GM21447 (cell line): Measurements from ENCODE around the gene CORO2B.
"Not testable (repeated sequence)": the region's sequence is repeated elsewhere in the genome, so short reads cannot be mapped to it uniquely, and the experiment has no call there.

ENCODE experiments used
- ATAC-seq: cut with Tn5 transposase; IDR thresholded peaks from one replicate; pipeline ENCODE4 v1.9.1; 2021; ENCODE audit not compliant: unreplicated experiment

Gene CORO2B

DNA sequence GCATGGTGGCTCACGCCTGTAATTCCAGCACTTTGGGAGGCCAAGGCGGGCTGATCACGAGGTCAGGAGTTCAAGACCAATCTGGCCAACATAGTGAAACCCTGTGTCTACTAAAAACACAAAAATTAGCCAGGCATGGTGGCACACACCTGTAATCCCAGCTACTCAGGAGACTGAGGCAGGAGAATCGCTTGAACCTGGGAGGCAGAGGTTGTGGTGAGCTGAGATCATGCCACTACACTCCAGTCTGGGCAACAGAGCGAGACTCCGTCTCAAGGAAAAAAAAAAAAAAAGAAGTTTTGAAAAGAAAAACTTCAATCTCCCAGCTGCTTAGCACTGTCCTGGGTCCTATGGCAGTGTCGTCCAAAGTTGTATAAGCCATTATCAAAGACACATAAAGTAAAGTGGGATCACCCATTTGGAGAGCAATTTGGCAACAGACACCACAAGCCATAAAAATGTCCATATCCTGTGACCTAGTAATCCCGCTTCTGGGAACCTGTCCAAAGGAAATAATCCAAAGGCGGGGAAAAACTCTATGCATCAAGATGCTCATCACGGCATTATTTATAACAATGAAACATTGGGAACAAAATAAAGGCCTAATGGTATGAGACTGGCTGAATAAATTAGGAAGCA is 26.2 kb downstream of the CORO2B start:
- not testable (repeated sequence) for ATAC-seq

DNA sequence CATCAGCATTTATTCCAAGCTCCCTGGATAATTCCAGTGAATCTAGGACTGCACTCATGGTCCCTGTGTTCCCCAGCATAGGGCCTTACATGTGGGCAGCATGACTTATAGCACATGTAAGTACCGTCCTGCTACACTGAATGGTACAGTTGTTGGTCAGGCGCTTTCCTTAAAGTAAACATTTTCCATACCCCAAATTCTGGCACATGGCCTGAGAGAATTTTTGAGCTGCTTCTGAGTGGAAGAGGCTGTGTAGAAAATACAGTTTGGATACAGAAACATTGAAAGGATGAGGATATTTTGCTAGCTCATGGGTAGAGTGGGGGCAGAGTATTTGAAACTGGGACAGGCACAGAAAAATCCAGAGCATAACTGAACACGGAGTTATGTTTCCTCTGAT is 27.6 kb downstream of the CORO2B start:
- ATAC-seq = no peak

DNA sequence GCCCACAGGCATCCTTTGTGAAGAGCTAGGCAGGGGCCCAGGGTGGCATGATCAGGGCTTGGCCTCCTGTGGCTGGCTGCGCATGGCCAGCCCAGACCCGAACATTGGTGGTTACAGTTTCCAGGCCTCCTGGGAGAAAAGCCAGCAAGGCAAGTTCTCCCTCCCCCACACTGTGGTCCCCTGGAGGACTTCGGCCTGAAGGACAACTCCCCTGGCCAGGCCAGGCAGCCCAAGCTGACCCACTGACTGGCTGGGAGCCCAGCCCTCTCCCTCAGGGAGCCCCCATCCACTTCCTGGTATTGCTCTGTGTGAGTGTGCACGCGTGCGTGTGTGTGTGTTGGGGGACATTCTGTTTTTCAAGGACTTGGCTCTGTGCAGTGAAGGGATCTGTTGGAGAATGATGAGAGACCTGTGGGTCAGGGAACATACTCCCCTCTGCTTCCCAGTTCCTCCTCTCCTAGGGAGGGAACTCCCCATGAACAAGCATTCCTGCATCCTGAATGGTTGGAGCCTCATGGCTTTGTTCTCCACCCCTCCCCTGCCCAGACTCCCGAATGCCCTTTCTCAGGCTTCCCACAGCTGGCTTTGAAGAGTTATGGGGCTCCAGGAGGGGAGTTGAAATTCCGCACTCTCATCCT is 29.5 kb downstream of the CORO2B start:
- no peak for ATAC-seq

DNA sequence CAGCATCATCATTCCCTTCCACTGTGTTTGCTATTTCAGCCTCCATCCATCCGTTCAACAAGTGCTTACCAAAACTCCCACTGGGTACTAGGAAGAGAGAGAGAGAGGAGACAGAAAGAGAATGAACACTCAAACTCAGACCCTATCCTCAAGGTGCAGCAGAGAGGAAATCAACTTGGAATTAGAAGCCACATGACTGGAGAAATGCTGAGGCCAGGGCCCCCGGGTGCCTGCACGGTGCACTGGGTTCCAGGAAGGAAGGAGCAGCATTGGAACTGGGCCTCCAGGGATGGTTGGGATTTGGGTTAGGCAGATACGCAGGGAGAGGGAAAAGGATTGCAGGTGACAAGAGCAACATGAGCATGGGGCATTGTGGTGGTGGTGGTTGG is 30.0 kb downstream of the CORO2B start:
- ATAC-seq = no peak

DNA sequence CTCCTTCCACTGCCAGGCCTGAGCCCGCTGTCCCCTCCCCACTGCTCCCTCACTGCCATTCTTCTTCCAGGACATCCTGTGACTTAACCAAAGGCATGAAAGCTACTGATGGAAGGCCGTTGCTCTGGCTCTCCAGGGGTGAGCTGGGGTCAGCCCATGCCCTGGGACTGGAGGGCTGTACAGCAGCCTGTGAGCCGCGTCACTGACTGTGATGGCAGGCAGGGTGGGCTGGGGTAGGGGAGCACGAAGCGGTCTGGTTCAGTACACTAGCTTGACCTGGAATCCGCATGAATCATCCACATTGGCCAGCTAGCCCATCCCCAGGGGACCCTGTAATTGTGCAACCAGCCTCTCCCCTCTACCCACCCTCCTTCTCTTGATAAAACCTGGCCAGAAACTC is 30.8 kb downstream of the CORO2B start:
- no peak for ATAC-seq

DNA sequence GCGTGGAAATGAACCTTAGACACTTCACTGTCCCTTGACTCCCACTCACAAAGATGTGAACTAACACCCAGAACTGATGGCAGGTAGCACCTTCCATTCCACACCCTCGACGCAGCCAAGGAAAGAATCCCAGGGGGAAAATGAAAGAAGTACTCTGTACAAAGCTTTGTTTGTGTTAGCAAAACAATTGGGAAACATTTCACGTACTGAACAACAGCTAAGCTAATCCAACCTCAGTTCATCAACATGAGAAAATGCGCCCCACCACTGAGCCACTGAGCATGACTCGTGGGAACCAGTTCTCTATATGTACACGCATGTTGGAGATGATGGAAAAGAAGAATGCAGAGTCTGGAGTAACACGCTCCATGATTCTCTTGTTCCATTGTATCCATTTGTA is 32.0 kb downstream of the CORO2B start:
- no peak for ATAC-seq

DNA sequence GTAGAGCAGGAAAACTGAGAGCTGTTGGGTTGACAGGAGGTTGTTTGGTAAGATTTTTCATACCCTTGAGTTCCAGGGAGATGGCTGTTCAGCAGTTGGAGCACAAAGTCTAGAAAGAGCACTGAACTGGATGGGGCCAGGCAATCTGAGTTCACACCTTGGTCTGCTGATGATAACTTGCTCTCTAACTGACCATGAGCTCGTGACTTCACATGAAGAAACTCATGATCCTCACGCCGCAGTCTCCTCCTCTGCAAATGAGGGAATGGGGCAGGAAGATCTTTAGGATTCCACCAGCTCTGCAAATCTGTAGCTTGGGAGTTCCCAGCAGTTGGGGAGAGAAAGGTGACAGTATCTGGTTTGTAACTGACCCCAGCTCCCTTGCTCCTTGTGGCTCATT is 33.7 kb downstream of the CORO2B start:
- no peak for ATAC-seq

DNA sequence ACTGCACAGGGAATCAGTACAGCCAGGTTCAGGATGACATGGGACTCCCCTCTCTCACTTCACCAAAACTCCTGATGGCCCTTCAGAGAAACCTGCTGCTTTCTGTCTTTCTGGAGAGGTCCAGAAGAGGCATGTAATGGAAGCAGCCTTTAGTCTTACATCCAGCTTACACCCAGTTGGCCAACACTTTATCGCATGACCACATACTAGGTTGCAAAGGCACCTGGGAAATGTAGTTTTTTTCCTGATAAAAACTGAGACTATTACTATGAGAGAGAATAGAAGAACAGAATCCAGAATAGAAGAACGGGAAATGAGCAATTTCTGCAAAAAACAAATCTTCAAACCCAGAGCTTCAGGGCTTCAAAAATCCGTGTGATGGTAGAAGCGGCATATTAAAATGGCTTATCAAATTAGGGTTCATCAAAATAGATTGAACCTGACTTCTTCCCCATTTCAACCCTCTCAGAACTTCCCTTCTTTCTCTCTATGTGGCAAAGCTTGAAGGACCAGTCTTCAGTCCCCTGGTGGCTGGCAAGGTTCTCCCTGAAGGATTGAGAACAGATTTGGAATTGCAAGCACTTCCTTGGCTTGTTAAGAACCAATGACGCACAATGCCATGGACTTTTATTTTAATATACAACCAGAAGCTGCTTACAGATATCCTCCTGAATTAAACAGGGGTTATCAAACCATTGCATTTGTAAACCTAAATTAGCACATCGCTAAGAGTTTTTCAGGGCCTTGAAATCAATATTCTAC is 34.4 kb downstream of the CORO2B start:
- no peak for ATAC-seq

DNA sequence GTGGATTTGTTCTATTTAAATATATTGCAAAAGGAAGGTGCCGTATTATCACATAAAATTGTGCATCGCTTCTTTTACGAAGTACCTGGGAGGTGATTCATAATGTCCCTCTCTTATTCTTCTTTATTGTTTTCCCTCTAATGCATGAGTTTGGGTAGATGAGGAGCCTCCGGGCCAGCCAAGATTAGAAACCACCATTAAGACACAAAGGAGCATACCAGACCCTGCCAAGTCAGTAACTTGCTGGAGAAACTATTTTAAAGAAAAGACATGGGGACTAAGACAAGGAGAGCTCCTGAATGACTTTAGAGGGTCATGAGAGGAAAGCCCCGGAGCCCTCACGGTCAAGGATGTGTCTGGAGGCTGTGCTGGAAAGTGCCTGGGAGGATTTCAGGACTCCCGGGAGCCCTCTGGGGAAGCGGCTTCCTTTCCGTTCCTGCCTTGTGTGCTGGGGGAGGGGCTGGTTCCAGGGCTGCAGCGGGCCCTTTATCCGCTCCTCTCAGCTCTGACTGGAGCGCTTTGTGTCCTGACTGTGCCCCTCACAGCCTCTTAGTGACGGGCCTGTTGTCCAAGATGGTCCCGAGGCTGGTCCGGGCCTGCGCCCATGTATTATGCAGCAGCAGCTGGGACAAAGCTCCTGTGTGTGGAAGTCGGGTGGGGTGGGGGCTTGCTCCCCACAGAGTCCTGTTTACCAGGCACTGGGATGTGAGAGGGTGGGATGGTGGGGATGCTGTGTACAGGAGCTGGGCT is 35.7 kb downstream of the CORO2B start:
- ATAC-seq = no peak

DNA sequence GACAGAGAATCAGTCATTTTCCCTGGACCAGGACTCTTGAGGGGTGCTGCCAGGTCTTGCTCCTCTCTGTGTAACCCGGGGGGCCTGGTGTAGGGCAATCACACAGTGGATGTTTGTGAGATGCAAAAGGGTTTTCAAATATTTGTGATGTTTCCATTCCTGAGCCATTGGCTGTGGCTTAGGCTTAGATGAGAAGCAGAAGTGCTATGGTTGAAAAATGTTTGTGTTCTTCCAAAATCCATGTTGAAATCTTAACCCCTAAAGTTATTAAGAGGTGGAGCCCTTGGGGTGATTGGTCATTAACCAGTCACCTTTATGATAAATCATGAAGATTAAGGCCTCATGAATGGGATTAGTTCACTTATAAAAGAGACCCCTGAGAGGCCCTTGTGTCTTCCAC is 36.5 kb downstream of the CORO2B start:
- ATAC-seq = no peak

DNA sequence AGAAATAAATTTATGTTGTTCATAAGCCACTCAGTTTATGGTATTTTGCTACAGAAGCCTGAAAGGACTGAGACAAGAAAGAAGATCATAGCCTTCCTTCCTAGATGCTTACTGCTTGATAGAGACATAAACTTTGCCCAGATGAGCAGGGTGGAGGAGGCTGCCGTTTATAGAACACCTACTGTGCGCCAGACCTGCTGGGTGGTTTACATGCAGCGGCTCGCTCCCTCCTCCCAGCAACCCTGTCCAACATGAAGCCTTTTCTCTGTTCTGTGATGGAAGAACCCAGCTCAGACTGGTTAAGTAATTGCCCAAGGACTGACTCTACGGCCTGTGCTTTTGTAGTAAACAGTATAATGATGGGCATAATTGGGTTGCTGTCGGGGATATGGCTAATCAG is 37.0 kb downstream of the CORO2B start:
- ATAC-seq = no peak

DNA sequence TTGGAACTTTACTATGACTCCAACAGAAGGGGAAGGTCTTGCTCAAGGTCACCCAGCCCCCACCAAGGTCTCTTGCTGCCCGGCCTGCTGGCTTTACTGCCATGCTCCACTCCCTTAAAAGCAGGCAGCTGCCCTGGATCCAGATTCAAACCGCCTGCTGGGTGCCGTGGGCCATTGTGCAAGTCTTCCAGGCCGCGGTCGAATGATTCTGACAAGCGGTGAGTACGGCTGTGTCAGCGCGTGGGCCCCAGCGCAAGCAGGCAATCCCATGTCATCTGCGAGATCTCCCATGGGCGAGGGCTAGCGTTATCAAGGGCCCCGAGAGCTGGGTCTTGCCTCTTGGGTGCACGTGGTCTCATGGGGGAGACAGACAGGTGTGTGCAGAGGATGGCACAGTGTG is 37.6 kb downstream of the CORO2B start:
- ATAC-seq = no peak

DNA sequence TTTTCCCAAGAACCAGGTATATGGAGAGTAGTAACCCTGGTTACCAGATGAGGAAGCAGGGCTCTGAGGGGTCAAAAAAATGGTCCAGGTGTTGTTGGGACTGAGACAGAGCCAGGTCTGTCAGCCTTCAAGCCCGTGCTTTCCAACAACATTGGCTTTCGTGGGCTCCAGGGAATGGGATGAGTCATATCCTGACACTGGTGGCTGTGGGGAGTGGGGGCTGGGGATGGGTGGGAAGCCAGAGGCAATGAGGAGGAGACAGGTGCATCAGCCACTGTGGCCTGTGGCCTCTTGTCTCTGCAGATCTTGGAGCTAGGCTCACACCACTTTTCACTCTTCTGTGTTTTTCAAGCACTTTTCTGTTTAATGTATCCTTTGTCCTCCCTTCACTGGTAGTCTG is 38.2 kb downstream of the CORO2B start:
- ATAC-seq = no peak

DNA sequence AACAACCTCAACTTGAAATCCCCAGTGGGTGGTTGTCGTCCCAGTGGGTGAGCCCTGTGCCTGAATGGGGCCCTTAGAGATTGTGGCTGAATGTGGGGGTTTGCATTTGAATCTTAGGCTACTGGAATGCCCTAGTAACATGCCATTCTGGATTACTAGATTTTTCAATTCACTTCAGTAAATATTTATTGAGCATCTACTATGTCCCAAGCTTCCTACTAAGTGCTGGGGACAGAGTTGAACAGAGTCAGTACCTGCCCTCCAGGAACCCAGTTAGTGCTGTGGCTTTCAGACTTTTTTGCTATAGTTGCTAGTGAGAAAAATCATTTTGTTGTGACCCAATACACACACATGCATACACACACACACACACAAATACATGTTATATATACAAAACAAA is 39.0 kb downstream of the CORO2B start:
- ATAC-seq = no peak

DNA sequence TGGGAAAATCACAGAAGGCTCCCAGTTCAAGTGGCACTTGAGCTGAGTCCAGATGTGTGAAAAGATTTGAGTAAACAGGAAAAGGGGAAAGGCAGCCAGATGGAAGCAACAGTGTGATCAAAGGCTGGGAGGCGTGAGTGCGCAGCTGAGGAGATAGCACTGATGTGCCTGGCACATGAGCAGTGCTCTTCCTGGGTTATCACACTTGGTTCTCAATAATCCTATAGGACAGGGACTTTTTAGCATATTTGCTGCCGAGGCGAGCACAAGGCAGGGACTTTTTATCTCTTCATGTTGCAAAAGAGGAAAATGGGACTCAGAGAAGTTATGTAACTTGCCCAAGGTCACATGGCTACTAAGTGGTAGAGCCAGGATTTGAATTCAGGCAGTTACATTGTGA is 39.6 kb downstream of the CORO2B start:
- ATAC-seq = no peak

DNA sequence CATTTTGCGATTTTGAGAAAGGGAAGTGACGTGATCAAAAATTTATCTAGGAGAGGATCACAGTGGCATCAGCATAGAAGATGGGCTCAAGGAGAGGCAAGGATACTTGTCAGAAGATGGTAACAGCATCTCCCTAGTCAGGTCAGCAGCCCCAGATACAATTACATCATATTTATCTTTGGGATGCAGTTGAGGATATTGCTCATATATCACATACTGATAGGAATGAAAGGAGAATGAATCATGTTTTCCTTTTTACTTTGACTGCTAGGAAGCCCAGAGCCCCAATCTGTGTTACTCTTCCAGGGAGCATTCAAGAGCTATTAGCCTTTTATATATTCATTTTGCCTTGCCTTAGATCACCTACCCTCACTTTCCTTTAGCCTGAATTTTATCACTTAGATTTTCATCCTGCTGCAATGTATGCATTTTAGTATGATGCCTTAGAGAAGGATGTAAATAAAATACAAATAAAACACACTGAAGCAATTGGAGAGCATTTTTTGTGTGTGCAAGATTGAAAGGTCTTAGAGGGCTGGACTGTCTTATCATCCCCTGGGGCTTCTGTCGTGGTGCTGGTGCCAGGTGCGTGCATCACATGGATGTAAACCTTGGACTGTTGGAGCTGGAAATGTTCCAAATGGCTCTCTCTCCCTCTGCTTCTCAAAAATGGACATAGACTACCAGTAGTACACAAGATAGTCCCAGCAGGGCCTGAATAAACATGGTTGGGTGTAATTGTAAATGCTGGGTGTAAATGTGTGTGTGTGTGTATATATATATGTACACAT is 40.3 kb downstream of the CORO2B start:
- ATAC-seq = no peak

DNA sequence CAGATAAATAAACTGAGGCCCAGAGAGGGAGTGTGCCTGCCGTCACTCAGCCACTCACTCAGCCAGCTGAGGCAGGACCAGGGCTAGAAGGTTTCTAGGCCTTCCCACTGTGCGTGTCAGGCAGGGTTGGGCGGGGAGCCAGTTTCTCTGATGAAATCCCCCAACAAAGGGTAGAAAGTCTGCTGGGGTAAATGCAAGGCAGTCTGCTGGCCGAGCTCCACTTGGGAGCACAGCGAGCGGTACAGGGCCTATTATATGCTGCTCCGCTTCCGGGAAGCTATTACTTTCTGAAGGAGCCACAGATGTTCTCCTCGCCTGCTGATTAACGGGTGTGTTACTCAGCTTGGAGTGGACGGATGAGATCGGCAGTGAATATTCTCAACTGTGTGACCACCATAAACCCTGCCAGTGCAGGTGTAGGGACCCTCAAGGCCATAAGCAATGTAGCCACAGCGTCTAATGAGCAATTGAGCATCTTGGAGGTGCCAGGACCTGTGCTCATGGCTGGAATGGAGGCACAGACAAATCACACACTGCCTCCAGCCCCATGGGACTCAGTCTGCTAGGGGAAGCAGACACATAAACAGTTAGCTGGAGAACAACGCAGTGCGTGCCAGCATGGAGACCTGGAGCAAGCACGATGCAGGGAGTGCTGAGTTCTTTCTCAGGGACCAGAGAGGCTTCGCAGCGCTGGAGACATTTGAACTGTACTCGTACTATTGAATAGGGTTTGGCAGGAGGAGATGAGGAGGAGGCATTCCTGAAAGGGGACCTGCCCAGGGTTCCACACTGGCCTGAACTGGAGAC is 42.1 kb downstream of the CORO2B start:
- no peak for ATAC-seq

DNA sequence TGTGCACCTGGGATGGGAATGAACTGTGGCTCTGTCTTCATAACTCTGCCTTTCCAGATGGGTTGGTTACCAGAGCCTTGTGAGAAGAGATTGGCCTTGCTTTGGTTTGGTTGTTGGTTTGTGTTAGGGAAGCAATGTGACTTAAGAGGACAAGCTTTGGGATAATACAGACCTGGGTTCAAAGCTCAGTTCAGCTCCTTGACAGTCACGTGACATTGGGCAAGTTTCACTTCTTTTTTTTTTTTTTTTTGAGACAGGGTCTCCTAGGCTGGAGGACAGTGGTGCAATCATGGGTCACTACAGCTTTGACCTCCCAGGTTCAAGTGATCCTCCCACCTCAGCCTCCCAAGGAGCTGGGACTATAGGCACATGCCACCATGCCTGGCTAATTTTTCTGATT is 42.7 kb downstream of the CORO2B start:
- no peak for ATAC-seq

DNA sequence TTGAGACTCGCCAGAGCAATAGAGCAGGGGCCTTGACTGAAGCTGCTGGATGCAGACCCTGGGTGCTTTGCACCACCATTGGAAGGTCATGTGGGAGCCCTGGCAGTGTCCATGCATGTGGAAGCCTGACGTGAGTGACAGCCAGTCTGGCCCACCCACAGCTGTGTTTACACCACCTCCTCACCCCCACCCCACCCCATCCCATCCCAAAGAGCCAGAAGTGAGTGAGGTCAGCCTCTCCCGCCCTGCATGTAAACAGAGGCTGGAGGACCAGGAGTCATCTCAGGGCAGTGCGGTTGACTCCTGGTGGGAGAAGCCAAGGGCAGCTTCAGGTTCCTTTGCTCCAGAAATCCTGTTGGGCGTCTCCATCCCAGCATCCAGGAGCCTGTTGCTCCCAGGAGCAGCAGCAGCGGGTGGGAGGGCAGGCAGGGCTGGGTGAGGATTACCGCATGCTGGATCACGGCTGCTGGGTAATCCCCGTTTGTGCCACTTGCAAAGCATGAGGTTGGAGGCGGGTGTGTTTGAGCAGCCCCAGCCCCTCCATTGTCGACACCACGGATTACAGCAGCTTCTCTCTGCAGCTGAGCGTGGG is 44.6 kb downstream of the CORO2B start:
- no peak for ATAC-seq

DNA sequence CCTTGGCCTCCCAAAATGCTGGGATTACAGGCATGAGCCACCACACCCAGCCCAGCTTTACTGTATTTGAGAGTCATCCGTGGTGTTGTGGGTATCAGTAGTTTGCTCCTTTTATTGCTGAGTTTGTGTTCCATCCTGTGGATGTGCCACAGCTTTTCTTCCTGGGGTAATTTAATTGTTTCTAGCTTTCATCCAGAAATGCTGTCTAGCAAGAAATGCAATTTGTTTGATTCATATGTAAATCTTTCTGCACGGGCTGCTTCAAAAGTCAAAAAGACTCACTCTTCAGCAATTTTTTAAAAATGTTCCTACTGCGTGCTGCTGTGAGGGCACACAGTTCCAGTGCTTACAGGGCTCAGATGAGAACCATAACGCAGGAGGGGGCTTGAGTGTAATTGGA is 47.1 kb downstream of the CORO2B start:
- no peak for ATAC-seq
